K562 (cell line): ENCODE data around the gene MED13L. TPM values are rescaled to one million over a fixed set of nuclear protein-coding genes. Genes with fewer than 3 reads are reported as not detected.

Experiments used
- ATAC-seq: fragments of 200-7000 bp; cut with Tn5 transposase; 3 replicates; pipeline ENCODE4 v1.9.1; 2020; ENCODE audit warnings: moderate library complexity
- BruUV-seq: library from RNA; stranded (reverse); fragments of 400-500 nt; replicated peaks from 2 replicates; lab custom pipeline; 2021; lab: Mats Ljungman, UMichigan
- CTCF ChIA-PET: fragments of 300-600 bp; formaldehyde crosslinking; extraction: SDS; loops from one replicate; lab custom pipeline; 2021; ENCODE audit warnings: low intra/inter-chr PET ratio; lab: Yijun Ruan, JAX
- POLR2A ChIA-PET: fragments of 300-600, 350-650 bp; sonication (Branson Sonifier 250); formaldehyde crosslinking; extraction: SDS; loops from one replicate; lab custom pipeline; 2021; ENCODE audit warnings: antibody characterized with exemption, inconsistent platforms; lab: Yijun Ruan, JAX
- DNase-seq, 4 experiments: peaks; one replicate each; pipeline versions ENCODE4 v3.0.0 to v3.0.0-alpha.2; 2011 to 2018; ENCODE audit warnings: low spot score in 3 of 4, mixed read lengths in 3 of 4; ENCODE audit errors: extremely low read depth in 1 of 4
- FAIRE-seq: peaks from 2 replicates; lab custom pipeline; 2011; peaks lifted over from hg19 to GRCh38; lab: Jason Lieb, UNC
- H2AFZ ChIP-seq: 2 replicates; pipeline ENCODE4 v1.6.0; 2011; ENCODE audit warnings: low read depth, low read length, control low read depth, inconsistent platforms
- H3K27ac ChIP-seq: fragments of 200-600 bp; 3 replicates; pipeline ENCODE4 v1.8.0; 2011; ENCODE audit warnings: low read depth, mild to moderate bottlenecking, control low read depth, inconsistent platforms, low read length, moderate library complexity, mixed read lengths; ENCODE audit errors: extremely low read depth
- H3K27me3 ChIP-seq, 2 experiments: fragments of 300-600 bp in 1 of 2; 2 replicates in 1 of 2; 3 replicates in 1 of 2; pipeline versions ENCODE4 v1.6.0 to v1.8.0; 2011; ENCODE audit warnings: inconsistent platforms in 2 of 2, low read length in 2 of 2, mild to moderate bottlenecking in 1 of 2, mixed read lengths in 1 of 2, moderate library complexity in 1 of 2; ENCODE audit not compliant: control insufficient read depth in 2 of 2, insufficient read depth in 2 of 2
- H3K36me3 ChIP-seq: fragments of 300-600 bp; 3 replicates; pipeline ENCODE4 v1.8.0; 2011; ENCODE audit warnings: mild to moderate bottlenecking, low read length, inconsistent platforms; ENCODE audit not compliant: control insufficient read depth, insufficient read depth
- H3K4me1 ChIP-seq, 2 experiments: fragments of 200-600 bp in 1 of 2; replicated peaks in 1 of 2; 2 replicates in 1 of 2; 3 replicates in 1 of 2; pipeline versions ENCODE4 v1.5.1 to v1.8.0; 2011; ENCODE audit warnings: inconsistent platforms in 2 of 2, low read length in 2 of 2, mild to moderate bottlenecking in 1 of 2, mixed read lengths in 1 of 2, moderate library complexity in 1 of 2; ENCODE audit not compliant: control insufficient read depth in 2 of 2, insufficient read depth in 2 of 2
- H3K4me2 ChIP-seq: 2 replicates; pipeline ENCODE4 v1.6.1; 2011; ENCODE audit warnings: low read length, control low read depth, inconsistent platforms, mixed read lengths; ENCODE audit not compliant: insufficient read depth
- H3K4me3 ChIP-seq: fragments of 200-600 bp; sonication (generic), shearing (Covaris generic); 2 replicates; pipeline ENCODE4 v1.5.1; 2016; ENCODE audit warnings: control low read depth, inconsistent platforms
- H3K79me2 ChIP-seq: fragments of 200-600 bp; 3 replicates; pipeline ENCODE4 v1.8.0; 2011; ENCODE audit warnings: low read length, inconsistent platforms; ENCODE audit not compliant: control insufficient read depth, insufficient read depth
- H3K9ac ChIP-seq, 2 experiments: 2 replicates each; pipeline versions ENCODE4 v1.6.0 to v1.6.1; 2011; ENCODE audit warnings: low read depth in 2 of 2, low read length in 2 of 2, control low read depth in 1 of 2, inconsistent platforms in 1 of 2, mild to moderate bottlenecking in 1 of 2, mixed read lengths in 1 of 2; ENCODE audit not compliant: insufficient read depth in 1 of 2
- H3K9me1 ChIP-seq: one replicate; pipeline ENCODE4 v1.6.0; 2011; ENCODE audit warnings: inconsistent platforms, mild to moderate bottlenecking, low read length, moderate library complexity; ENCODE audit not compliant: control insufficient read depth, insufficient read depth
- H3K9me3 ChIP-seq: replicated peaks from 2 replicates; pipeline ENCODE4 v1.5.1; 2011; ENCODE audit warnings: low read depth, low read length, inconsistent platforms; ENCODE audit not compliant: control insufficient read depth, insufficient read depth
- H4K20me1 ChIP-seq: replicated peaks from 2 replicates; pipeline ENCODE4 v1.6.1; 2011; ENCODE audit warnings: low read length, inconsistent platforms, mixed read lengths; ENCODE audit not compliant: control insufficient read depth, insufficient read depth
- KDM1A ChIP-seq, 2 experiments: fragments of 450-650 bp; IDR thresholded peaks; 2 replicates each; pipeline ENCODE4 v1.6.1; 2016; ENCODE audit warnings: mild to moderate bottlenecking in 2 of 2
- KLF10 ChIP-seq: fragments of 250-450 bp; sonication (Bioruptor Pico); IDR thresholded peaks from 2 replicates; pipeline ENCODE4 v1.6.1; 2021; ENCODE audit warnings: matching md5 sums
- NFIC ChIP-seq: fragments of 450-650 bp; IDR thresholded peaks from 2 replicates; pipeline ENCODE4 v1.6.1; 2017; ENCODE audit warnings: mild to moderate bottlenecking, inconsistent platforms
- PHF8 ChIP-seq: fragments of 200-600 bp; sonication (generic); IDR thresholded peaks from 2 replicates; pipeline ENCODE4 v1.6.1; 2012; ENCODE audit warnings: mixed run types, mild to moderate bottlenecking, inconsistent platforms, low read length, moderate library complexity, borderline replicate concordance
- RCOR1 ChIP-seq, 2 experiments: IDR thresholded peaks; 2 replicates each; pipeline ENCODE4 v1.6.1; 2012; ENCODE audit warnings: low read depth in 2 of 2, low read length in 2 of 2, borderline replicate concordance in 1 of 2, improper control_type of control experiment in 1 of 2
- U2AF1 ChIP-seq: fragments of 200-400 bp; formaldehyde crosslinking; optimal IDR thresholded peaks from 2 replicates; pipeline ENCODE3; 2017; ENCODE audit warnings: mild to moderate bottlenecking, low read depth, low read length, moderate library complexity
- ZNF217 ChIP-seq: sonication (generic); formaldehyde crosslinking; IDR thresholded peaks from 2 replicates; pipeline ENCODE4 v1.8.0; 2022; ENCODE audit warnings: mild to moderate bottlenecking, missing genetic modification reagents
- WGBS: fragments of 100-300 bp; shearing (Covaris generic); methylation state at CpG from one replicate; pipeline ENCODE4 v1.1.6; 2016; ENCODE audit warnings: low coverage, mixed read lengths; ENCODE audit not compliant: insufficient coverage; ENCODE audit errors: missing lambda C conversion rate; 5-methylcytosine and 5-hydroxymethylcytosine counted together
- in situ Hi-C: fragments of 300-500 bp; cut with MboI; formaldehyde crosslinking; loops from 4 replicates; pipeline ENCODE4 v1.15.0; 2018; ENCODE audit warnings: inconsistent platforms, mixed read lengths
- intact Hi-C: fragments of 100-400 bp; cut with micrococcal nuclease; formaldehyde crosslinking; loops from 2 replicates; pipeline ENCODE4 v1.14.2; 2022
- polyA plus RNA-seq, 8 experiments: library from polyadenylated mRNA; depleted of rRNA in 4 of 8; stranded (reverse) in 5 of 8; unstranded in 3 of 8; fragments of >200 nt; fragmentation: Nextera tagmentation in 2 of 8; fragmentation: Illumina TruSeq in 1 of 8; extraction: Ambion mirVana in 2 of 8; extraction: Trizol in 1 of 8; gene quantifications; 2 replicates each; pipeline versions ENCODE4 v1.2.1 to v1.2.3, GENCODE V29; 2011 to 2014; ENCODE audit warnings: inconsistent platforms in 1 of 8, missing spikeins in 1 of 8
- total RNA-seq, 7 experiments: library from RNA; depleted of rRNA in 6 of 7; stranded (reverse); fragments of >200 nt in 6 of 7; fragmentation: Illumina TruSeq in 2 of 7; extraction: Trizol in 2 of 7; gene quantifications; 2 replicates each; pipeline versions ENCODE4 v1.2.1 to v1.2.3, GENCODE V29; 2011 to 2021; ENCODE audit warnings: low replicate concordance in 1 of 7
- TF ChIP-seq, protein P1 (sequence below): IDR thresholded peaks from 3 replicates; pipeline ENCODE4 v1.6.1; 2011; ENCODE audit warnings: borderline replicate concordance, mild to moderate bottlenecking, moderate library complexity; ENCODE audit not compliant: insufficient read length; ENCODE audit errors: extremely low read depth

The MED13L gene
- total and polyA plus RNA-seq, 9 of the 15 experiments (the other 6 are each of a cell fraction or from before 2014, with no cell fraction given): 13.4 to 90.3 (median 36.9) TPM

DNA sequence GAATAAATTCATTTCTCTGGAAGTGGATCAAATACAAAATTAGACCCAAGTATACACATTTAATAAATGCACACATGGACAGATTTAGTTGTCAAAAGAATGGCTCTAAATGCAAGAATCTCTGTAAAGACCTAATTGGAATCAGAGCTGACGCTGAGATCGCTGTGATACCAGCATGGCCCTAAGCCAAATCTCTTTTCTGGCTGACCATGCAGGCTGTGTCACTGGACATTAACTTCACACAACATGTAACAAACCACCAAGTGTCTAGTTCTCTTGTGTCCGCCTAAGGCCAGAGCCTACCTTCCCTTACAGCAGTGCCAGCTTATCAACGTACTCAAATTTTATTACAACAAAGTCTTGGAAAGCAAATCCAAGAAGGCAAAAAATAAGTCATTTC, 127.5 kb downstream of the MED13L start:
- Histone ChIP-seq H3K4me2 (no peak overlapping the region), H3K27ac (no peak overlapping the region), H3K36me3 (no peaks in the 10 kb centered on the region), H3K4me1 (no peaks in the 10 kb centered on the region; a peak in 1 of 5 replicates), H3K9me3 (no peaks in the 10 kb centered on the region), H3K79me2 (peaks cover 95% of the 10 kb centered on the region), H3K9me1 (no peaks in the 10 kb centered on the region), H3K4me3 (no peak overlapping the region), H3K27me3 (no peaks in the 10 kb centered on the region), H4K20me1 (peaks cover 12% of the 10 kb centered on the region), H3K9ac (no peak overlapping the region), H2AFZ (no peak overlapping the region)
- ChIA-PET POLR2A (interaction anchor here (0.8 to 1.3 kb wide), 3 partner anchors 12 to 22 kb away, joined by 4 to 5 read pairs (median 4); no protein-coding TSS in a partner anchor), CTCF (no interaction called here)
- 52% methylated on average over 4 of the region's 4 CpGs for WGBS
- DNase-seq (no peak), FAIRE-seq (no peak), ATAC-seq (peak; percentile 38; the same call in 2 of the 3 replicates)
- in situ Hi-C loops (no loop called here), intact Hi-C loops (no loop called here)
- no TSS peak for BruUV-seq
- TF ChIP-seq, protein P1, sequence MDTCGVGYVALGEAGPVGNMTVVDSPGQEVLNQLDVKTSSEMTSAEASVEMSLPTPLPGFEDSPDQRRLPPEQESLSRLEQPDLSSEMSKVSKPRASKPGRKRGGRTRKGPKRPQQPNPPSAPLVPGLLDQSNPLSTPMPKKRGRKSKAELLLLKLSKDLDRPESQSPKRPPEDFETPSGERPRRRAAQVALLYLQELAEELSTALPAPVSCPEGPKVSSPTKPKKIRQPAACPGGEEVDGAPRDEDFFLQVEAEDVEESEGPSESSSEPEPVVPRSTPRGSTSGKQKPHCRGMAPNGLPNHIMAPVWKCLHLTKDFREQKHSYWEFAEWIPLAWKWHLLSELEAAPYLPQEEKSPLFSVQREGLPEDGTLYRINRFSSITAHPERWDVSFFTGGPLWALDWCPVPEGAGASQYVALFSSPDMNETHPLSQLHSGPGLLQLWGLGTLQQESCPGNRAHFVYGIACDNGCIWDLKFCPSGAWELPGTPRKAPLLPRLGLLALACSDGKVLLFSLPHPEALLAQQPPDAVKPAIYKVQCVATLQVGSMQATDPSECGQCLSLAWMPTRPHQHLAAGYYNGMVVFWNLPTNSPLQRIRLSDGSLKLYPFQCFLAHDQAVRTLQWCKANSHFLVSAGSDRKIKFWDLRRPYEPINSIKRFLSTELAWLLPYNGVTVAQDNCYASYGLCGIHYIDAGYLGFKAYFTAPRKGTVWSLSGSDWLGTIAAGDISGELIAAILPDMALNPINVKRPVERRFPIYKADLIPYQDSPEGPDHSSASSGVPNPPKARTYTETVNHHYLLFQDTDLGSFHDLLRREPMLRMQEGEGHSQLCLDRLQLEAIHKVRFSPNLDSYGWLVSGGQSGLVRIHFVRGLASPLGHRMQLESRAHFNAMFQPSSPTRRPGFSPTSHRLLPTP: no peak
- TF ChIP-seq NFIC (peak; percentile 79), PHF8 (no peak), KDM1A (IDR thresholded peaks at IDR 0.05) (peak; percentile 44 to 74; a peak in 1 of 4 replicates), KLF10 (CRISPR knock-in tag) (no peak), U2AF1 (no peak), ZNF217 (CRISPR knock-in tag) (no peak), RCOR1 (IDR thresholded peaks at IDR 0.05; ENCODE audit: borderline replicate concordance in 1 of 2, low read depth in 2 of 2, low read length in 2 of 2) (peak in 1 of 2 experiments; percentile 84; a peak in 2 of 4 replicates)
